Activated CD8-positive, alpha-beta T cell treated with anti-CD3 and anti-CD28 coated beads for 36 hours (primary cell): ENCODE data around the gene RRBP1. TPM values are rescaled to one million over a fixed set of nuclear protein-coding genes. Genes with fewer than 3 reads are reported as not detected.

Experiments used
- ATAC-seq: fragments of 200-7000 bp; cut with Tn5 transposase; one replicate; pipeline ENCODE4 v1.10.0; 2021; ENCODE audit warnings: mild to moderate bottlenecking, moderate library complexity
- CTCF ChIA-PET: fragments of 350-600 bp; sonication (Branson Sonifier 250); formaldehyde crosslinking; loops from one replicate; lab custom pipeline; 2021; ENCODE audit warnings: antibody characterized with exemption; lab: Charles Lee
- POLR2A ChIA-PET: fragments of 350-600 bp; sonication (Branson Sonifier 250); formaldehyde crosslinking; loops from one replicate; lab custom pipeline; 2021; ENCODE audit warnings: antibody characterized with exemption; lab: Charles Lee
- DNase-seq: peaks from one replicate; pipeline ENCODE4 v3.0.0-alpha.2; 2020
- H3K27ac Mint-ChIP-seq: one replicate; pipeline ENCODE4 v1.8.0; 2021; ENCODE audit warnings: mild to moderate bottlenecking, mixed read lengths
- H3K27me3 Mint-ChIP-seq: one replicate; pipeline ENCODE4 v1.8.0; 2021; ENCODE audit warnings: mixed read lengths
- H3K36me3 Mint-ChIP-seq: one replicate; pipeline ENCODE4 v1.8.0; 2021; ENCODE audit warnings: low read depth, mixed read lengths
- H3K4me1 Mint-ChIP-seq: one replicate; pipeline ENCODE4 v1.8.0; 2021; ENCODE audit warnings: low read depth, mixed read lengths
- H3K4me3 Mint-ChIP-seq: one replicate; pipeline ENCODE4 v1.8.0; 2021; ENCODE audit warnings: mild to moderate bottlenecking, moderate library complexity, mixed read lengths
- H3K9me3 Mint-ChIP-seq: one replicate; pipeline ENCODE4 v1.8.0; 2021; ENCODE audit warnings: mixed read lengths
- intact Hi-C: fragments of 100-400 bp; cut with micrococcal nuclease; formaldehyde crosslinking; loops from one replicate; pipeline ENCODE4 v1.10.0; 2022
- total RNA-seq, 2 experiments: library from RNA; stranded (reverse); gene quantifications; one replicate each; pipeline ENCODE4 v1.2.3, GENCODE V29; 2021
- TF ChIP-seq, protein P1 (sequence below): fragments of 200-600 bp; IDR thresholded peaks from one replicate; pipeline ENCODE4 v1.8.0; 2022; ENCODE audit warnings: antibody characterized with exemption, mild to moderate bottlenecking

RRBP1 gene
- total RNA-seq, 2 experiments from 2014 or later: 35.2 to 35.9 TPM

DNA sequence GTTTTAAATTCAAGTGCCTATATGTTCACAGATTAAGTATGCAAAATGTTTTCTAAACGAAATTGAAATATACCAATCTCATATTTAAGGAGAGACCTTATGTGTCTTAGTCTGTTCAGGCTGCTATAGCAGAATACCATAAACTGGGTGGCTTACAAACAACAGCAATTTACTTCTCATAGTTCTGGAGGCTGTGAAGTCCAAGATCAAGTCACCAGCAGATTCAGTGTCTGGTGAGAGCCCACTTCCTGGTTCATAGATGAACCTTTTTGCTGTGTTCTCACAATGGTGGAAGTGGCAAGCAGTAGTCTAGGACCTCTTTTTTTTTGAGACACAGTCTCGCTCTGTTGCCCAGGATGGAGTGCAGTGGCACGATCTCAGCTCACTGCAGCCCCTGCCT, 115.7 kb downstream of the RRBP1 start:
- no peak for DNase-seq
- no peak overlapping the region for H3K4me3 Mint-ChIP-seq
- no peak overlapping the region for H3K27ac Mint-ChIP-seq
- intact Hi-C loops: no loop called here
- peaks cover 2% of the 10 kb centered on the region for H3K27me3 Mint-ChIP-seq
- no peak for ATAC-seq
- no peaks in the 10 kb centered on the region for H3K9me3 Mint-ChIP-seq
- H3K36me3 Mint-ChIP-seq: no peaks in the 10 kb centered on the region
- ChIA-PET POLR2A (no interaction called here), CTCF (no interaction called here)
- TF ChIP-seq, protein P1, sequence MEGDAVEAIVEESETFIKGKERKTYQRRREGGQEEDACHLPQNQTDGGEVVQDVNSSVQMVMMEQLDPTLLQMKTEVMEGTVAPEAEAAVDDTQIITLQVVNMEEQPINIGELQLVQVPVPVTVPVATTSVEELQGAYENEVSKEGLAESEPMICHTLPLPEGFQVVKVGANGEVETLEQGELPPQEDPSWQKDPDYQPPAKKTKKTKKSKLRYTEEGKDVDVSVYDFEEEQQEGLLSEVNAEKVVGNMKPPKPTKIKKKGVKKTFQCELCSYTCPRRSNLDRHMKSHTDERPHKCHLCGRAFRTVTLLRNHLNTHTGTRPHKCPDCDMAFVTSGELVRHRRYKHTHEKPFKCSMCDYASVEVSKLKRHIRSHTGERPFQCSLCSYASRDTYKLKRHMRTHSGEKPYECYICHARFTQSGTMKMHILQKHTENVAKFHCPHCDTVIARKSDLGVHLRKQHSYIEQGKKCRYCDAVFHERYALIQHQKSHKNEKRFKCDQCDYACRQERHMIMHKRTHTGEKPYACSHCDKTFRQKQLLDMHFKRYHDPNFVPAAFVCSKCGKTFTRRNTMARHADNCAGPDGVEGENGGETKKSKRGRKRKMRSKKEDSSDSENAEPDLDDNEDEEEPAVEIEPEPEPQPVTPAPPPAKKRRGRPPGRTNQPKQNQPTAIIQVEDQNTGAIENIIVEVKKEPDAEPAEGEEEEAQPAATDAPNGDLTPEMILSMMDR: no peak
- H3K4me1 Mint-ChIP-seq: peaks cover 5% of the 10 kb centered on the region

GRCh38 chr20:17565169-17565845, 116.7 kb downstream of the RRBP1 start:
- H3K27ac Mint-ChIP-seq: no peak overlapping the region
- intact Hi-C loops: no loop called here
- ChIA-PET CTCF (no interaction called here), POLR2A (no interaction called here)
- no peak for ATAC-seq
- TF ChIP-seq, protein P1: no peak
- H3K4me3 Mint-ChIP-seq: no peak overlapping the region
- no peaks in the 10 kb centered on the region for H3K36me3 Mint-ChIP-seq
- H3K27me3 Mint-ChIP-seq: peaks cover 2% of the 10 kb centered on the region
- no peak for DNase-seq
- peaks cover 11% of the 10 kb centered on the region for H3K4me1 Mint-ChIP-seq
- H3K9me3 Mint-ChIP-seq: no peaks in the 10 kb centered on the region

Other genes starting within 250 kb of the RRBP1 start
- under 1 TPM; 0.18 TPM for gene BFSP1, start 150.9 kb downstream of the RRBP1 start, total RNA-seq
- 10 to 100 TPM; 55.5 to 56.4 TPM for gene DSTN, start 112.2 kb downstream of the RRBP1 start, total RNA-seq
- not detected for gene BANF2, start 17.7 kb upstream of the RRBP1 start, total RNA-seq